Stimulated activated CD8-positive, alpha-beta memory T cell treated with anti-CD3 and anti-CD28 coated beads, Interleukin-12 subunit alpha, Interleukin-12 subunit beta, amount 100 ng/mL, for 24 hours (primary cell): ENCODE results near the gene ARHGAP24.

Source experiments
- DNase-seq: peaks from one replicate; pipeline ENCODE4 v3.0.0-alpha.2; 2020; ENCODE audit errors: extremely low read depth

Gene ARHGAP24

DNA sequence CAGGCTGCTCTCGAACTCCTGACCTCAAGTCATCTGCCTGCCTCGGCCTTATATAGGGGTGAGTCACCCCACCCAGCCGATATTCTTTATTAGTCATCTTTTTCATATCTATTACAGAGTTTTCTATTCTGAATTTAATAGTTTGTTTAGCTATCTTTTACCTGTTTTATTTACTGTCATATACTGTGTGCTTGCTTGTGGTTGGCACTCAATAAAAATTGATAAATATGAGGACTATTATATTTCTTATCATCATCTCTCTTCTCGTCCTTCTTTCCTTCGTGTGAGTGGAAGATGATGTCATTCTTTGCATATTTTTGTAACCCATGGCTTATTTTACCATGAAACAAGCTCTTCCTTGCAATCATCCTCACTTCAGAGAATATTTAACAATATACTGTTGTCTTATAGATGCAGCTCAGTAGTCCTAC is 265.5 kb downstream of the ARHGAP24 start:
- DNase-seq: no peak

DNA sequence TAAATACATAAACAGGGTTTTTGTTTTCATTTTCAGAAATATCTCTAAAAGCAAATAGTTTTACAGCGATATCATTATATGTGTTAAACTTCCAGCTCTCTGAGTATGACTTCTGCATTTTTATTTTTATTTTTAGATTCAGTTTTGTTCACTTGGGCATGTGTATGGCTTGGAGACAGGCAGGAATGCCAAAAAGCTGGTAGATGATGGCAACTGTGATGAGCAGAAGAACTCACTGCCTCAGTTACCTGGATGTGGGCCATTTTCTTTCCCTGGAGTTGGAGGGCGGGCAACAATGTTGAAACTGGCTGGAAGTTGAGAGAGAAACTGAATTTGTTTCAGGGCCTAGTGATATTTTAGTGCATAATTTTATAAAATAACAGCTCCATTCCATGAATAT is 266.4 kb downstream of the ARHGAP24 start:
- no peak for DNase-seq

DNA sequence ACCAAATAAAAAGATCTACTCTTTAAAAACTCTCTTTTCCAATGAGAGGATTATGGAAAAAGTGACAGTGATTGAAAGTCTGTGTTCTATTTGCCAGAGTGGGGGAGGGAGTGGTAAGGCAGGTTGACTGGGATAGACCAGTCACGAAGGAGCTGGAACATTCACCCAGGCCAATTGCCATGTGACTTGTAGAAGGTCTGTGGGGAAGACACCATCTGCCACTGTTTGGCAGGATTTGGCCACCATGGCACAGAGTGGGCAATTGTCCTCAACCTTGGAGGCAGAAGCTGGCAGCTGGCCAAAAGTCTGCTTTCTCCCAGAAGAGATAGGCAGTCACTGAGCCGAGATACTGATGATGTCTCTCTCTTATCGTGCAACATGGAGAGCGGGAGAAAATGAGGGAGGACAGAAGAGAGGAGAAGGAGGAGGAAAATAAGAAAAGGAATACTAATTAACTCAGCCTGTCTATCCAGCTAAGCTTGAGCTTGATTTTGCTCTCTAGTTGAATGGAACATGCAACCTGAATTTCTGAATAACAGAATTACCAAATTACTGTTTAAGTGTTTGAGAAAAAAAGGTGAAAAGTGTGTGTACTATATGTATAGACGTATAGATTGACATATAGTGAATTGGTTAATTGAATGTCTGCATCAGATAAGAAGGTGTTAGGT is 267.1 kb downstream of the ARHGAP24 start:
- DNase-seq: no peak

DNA sequence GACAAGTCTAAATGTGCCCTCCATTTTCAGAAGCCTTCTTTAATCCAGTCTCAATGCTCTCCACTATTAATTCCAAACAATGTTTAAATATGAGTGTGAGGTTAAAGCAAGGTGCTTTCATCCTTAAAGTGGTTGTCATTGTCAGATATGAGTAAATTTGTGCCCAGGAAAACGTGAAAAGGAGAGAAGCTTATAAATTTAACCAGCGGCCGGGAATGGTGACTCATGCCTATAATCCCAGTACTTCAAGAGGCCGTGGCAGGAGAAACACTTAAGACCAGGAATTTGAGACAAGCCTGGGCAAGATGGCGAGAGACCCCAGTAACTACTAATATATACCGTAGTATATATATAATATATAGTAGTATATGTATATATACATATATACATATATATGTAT is 270.0 kb downstream of the ARHGAP24 start:
- DNase-seq: no peak

DNA sequence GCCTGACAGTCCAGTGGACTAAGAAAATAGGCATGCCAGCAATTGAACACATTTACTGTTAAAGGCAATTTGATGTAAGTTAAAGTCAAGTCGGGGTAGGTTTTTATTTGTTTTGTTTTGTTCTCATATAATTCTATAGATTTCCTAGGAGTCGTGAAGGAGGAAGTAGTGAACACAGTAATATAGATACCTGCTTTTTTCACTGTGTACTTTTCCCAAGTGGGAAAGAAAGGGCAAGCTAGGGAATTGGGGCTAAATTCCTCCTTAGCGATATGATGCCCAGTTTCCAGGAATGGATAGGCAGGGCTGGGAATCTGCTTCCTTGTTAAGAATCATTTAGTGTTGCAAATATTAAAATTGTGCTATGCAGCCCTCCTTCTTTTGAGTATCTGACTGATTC is 271.0 kb downstream of the ARHGAP24 start:
- DNase-seq: no peak

DNA sequence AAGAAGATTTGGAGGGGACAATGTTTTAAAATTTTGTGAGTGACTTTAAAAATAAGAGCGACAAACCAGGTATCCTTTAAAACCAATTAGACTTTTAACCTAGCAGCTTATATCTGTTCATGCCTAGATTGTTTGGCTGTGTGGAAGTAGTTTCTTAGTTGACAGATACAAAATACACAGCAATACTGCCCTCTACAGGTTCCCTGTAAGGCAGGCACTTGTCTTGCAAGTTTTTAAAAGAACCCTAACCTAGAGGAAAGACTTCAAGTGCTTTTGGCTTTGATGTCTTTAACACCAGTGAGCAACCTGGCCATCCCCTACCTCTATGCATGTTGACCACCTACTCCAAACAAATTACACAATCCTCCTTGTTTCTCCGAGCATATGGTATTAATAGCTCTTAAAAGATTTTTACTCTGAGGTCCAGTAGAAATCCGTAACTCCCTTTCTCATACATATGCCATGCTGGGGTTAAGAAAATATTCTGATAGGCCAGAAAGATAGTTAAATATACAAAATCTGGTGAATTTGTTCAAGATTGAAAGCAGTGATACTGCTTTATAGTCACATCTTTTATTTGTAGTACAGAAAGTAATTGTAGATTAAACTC is 273.0 kb downstream of the ARHGAP24 start:
- no peak for DNase-seq

DNA sequence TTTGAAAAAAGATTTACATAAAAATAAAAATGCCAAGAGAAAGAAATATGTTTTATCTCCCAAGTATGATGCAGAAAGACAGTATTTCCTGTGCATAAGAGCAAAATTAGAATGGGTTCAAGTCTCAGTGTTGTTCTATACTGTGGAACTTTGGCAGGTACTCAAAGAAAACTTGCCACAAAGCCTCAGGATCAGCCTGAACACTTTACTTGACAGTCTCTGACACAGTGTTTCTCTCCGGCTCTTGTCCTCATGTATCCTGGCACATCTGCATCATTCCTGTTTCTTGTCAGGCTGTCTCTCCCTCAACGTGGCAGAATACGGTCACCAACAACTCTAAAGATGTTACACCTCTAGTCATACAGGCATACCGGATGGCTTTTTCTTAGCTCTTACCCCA is 273.7 kb downstream of the ARHGAP24 start:
- no peak for DNase-seq

DNA sequence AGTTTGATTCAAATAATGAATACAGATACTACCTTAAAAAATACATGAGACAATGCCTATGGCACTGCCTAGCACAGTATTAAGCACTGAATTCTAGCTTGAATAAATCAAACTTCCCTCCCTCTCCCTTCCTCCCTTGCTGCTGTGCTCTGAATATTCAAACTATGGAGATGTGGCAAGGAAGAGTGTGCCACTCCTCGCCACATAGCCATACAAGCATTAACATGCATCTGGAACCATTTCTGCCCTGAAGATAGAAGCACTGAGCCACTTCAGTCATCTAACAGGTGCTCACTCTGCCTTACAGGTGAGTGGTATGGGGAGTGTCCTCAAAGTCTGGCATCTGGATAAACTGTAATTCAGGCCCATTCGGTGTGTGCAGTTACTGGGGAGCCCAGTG is 276.9 kb downstream of the ARHGAP24 start:
- DNase-seq: no peak

DNA sequence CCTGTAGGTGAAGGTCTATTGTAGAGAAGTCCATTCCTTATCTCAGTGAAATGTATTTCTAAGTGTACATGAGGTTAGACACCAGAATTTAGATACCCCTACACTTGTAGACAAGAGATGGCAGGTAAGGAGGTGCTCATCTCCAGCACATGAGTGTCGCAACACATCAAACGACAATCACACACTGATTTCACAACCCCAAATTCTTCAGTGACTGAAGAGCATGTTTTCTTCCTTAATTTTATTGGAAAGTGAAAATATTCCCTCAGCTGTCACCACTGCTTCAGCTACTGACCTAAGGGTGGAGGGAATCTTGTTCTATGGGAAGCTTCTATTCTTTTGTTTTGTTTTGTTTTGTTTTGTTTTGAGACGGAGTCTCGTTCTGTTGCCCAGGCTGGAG is 280.3 kb downstream of the ARHGAP24 start:
- no peak for DNase-seq

DNA sequence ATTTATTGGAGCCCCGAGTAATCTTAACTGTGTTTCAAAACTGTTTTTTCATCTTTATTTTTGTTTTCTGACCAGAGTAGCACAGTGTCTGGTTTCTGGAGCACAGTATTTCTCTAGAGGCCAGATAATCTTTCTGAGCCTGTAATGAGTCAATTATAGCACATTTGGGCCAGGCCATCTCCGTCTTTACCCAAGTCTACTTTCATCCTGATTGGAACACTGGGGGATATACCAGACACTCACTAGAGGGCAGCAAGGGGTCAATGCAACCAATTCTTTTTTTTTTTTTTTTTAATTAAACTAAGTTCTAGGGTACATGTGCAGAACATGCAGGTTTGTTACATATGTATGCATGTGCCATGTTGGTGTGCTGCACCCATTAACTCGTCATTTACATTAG is 282.0 kb downstream of the ARHGAP24 start:
- DNase-seq: no peak

DNA sequence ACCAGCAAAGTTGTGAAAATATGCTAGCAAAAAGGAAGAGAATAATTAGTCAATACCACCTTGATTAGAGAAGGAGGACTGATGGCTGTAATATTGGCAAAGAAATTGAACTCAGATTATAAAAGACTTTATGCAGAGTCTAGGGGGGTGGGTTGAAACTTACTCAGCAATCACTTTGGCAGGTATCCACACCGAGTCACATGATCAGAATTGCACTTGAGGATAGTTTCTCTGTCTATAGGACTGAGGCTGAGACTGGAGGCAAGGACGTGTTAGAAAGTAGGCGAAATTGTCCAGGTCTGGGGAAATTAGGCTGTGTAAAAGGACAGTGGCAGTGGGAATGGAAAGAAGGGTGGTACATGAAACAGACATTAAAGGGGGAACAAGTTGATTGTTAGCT is 284.4 kb downstream of the ARHGAP24 start:
- no peak for DNase-seq

DNA sequence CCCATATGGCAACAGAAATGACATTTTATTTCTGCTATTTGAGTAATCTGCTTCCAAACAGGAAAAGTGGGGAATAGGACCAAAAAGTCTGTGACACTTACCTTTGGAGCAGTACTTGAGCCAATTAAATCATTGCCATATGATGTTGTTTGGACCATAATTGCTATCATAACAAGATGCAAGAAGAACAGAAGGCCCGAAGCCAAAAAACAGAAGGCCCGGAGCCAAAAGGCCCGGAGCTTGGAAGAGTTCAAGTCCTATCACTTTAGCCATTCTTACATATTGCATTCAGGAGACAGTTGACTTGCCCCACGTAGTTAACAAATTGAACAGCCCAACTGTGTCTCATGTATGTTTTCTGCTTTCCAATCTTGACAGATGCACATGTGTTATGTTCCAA is 285.6 kb downstream of the ARHGAP24 start:
- DNase-seq: no peak

DNA sequence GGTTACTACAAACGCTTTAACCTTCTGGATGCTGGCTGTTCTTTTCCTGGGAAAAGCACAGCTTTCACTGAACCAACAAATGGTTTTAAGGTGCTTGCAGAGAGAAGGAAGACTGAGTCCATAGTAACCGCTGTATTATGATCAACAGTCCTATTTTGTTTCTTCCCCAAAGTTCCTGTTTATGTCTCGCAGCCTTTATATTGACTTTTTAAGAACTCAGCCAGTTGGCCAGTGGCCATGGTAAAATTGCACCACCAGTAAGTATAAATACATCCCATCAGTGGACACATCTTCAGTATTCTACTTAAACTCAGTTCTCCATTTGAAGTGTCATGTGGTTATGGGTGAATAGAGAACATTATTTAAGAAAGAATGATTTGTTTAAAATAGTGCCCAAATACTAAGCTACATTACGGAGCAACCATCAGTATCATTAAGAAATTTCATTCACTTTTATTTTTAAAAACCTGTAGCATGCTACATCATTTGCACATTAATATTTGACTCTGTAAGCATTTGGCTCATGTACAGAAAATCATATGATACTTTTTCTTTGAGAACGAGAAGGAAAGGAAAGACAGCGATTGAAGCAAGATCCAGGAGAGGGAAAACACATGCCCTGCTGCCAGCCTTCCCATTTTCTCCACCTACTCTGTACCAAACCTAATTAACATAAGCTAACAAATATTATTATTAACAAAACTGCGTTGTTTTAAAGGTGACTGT is 287.0 kb downstream of the ARHGAP24 start:
- DNase-seq: no peak

DNA sequence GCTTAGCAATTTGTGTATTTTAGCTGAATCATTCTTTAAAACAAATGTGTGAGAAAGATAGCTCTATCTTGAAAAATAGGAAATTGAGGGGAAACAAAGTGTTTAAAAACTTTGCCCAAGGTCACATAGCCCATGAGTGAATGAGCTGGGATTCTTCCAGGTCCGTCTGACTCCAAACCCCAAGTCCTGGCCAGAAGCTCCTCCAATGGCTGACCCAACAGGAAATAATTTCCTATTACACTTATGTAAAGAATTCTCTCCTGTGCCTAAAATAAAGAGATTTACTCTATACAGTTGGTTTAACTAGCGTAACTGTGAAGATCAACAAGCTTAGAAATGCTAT is 287.6 kb downstream of the ARHGAP24 start:
- DNase-seq: no peak

DNA sequence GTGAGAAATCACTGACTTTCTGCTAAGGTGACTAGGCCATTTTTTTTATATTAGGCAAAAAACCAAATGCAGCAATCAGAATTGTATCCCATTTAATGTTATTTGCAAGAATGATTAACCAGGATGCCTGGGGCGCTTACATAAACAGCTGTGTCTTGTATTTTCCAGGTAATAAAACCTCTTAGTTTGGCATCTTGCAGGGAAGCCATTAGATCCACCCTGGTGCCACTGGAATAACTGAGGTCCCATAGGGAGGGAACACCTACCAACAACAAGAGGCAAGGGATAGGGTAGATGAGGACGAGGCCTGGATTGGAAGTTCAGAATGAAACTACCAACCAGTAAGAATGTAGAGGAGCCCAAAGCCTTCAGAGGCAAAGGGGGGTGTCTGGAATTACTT is 288.3 kb downstream of the ARHGAP24 start:
- DNase-seq: no peak

DNA sequence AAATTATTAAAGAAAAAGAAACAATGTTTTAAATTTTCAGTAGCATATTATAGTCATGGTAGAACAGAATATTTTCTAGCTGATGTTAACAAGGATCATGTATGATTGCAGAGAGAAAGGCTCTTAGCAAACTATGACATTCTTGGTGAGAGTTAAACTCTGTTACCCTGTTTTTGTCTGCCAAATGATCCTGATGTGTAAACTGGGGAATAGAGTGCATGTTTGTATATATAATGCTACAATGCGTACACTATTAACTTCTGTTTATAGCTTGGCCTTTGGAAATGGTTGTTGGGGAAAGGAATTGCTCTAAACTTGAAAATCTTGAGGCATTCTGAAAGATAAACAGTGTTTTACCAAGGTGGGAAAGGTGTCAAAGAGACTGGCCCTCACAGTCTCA is 292.7 kb downstream of the ARHGAP24 start:
- DNase-seq: no peak

DNA sequence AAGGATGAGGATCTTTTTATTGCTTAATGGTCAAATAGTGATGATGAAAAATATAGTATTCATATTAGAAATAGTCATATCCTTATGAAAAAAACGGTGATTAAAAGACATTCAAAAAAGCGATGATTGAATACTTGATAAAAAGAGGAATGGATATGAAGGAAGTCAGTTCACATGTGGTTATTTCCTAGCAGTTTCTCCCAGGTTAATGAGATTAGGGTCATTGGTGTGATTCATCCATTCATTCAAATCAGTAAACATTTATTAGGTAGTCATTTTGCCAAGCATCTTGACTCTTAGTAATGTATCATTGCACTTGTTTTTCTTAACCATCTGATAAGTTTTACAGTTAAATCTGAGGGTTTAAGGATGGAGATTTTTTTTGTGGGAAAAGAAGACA is 294.1 kb downstream of the ARHGAP24 start:
- DNase-seq: no peak

DNA sequence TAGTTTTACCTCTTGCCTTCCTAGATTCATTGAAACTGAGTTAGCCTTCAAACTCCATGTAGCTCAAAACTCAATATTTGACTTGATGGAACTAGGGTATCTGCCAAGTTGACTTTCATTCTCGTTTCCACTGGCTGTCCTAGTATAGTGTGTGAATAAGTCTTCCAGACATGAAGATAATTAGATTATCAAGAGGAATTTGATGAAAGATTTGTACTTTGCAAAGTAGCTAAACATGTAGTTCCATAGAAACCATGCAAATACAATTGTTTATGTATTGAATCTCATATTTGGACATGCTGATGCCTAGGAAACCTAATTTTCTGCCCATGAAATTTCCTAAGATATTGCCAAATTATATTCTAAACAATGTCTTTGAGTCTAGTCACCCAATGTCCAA is 297.5 kb downstream of the ARHGAP24 start:
- DNase-seq: no peak

DNA sequence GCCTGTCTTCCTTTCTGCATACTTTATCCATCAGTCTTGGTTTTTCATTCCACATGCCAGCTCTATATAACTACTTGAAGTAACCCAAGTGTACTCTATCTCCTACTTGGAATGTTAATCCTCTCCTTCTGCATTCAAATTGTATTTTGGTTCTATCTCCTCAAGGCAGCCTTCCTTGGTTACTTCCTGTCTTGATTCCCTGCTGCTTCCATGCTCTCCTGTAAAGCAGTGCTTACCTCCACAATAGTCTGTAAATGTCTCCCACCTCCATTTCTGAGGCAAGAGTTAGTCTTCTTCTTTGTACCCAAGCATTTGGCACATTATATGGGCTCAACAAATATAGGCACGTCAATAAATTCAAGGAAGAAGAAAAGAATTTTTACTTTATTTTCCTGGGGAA is 298.4 kb downstream of the ARHGAP24 start:
- no peak for DNase-seq

DNA sequence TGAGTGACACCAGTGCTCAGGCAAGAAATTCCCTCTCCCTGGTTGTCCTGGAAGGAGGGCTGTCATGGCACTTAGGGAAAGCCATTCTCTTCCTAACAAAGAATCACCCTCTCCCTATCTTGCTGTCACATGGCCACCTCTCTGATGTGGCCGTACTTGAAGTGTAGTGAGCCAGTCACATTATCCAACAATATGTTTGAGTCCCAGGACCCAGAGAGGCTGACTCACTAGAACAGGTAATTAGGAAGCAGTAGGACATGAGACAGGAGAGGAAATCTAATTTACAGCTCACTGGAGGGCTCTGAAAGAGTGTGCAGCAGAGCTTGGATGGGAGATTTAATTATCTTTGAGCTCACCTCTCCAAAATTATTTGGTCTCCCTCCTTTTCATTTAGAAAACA is 299.1 kb downstream of the ARHGAP24 start:
- DNase-seq: no peak

DNA sequence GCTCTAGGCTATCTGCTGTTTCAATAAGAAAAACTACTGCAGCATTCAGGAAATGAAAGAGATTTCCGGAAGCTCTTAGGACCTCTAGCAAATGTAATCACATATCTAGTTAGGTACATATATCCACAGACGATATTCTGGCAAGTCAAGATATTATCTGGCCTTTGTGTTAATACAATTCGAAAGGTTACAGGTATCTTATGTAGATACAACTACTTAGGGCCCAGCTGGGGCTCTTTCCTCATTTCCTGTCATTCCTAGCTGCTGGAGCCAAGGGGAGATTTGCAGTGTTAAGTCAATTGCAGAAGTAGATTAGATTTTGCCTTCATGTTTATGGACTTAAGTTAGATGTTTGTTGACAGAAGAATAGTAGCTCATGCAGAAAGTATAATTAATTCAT is 299.5 kb downstream of the ARHGAP24 start:
- no peak for DNase-seq

DNA sequence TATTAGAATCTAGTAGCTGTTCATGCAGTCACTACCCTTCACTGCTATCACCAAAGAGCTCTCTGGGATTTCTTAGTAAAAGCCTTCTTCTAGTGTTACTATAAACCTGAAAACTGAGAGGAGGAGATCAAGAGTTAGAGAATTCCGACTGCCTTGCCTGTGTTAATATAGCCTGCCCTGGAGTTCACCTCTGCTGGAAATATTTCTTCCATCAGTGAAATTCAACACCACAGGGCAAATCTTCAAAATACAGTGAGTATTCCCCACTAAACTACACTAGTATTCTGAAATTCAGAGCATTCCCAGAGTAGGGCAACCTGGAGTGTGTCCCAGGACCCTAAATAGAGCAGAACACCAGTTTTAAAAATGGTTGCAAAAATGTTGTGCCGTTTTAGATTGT is 301.1 kb downstream of the ARHGAP24 start:
- DNase-seq: no peak

DNA sequence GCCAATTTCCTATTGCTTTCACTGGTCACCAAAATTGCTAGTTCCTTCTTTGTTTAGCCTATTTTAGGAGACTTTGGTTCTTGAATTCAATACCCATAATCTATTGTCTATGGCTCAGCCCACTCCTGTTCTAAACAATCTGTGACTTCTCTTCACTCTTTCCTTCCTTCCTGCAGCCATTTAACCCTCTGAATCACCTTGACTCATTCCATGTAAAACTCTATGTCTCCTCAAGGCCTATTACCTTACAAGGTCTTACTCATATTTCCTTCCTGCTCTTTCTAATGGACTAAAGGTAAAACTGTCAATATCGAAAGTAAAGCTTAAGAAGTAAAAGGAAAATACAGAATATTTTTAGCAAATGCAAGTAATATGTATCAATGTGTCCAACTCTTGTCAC is 301.6 kb downstream of the ARHGAP24 start:
- DNase-seq: no peak
